HepG2 (cell line): ENCODE data around the gene TMEM151A. TPM values are rescaled to one million over a fixed set of nuclear protein-coding genes. Genes with fewer than 3 reads are reported as not detected.

ENCODE experiments used
- ATAC-seq: fragments of 200-7000 bp; cut with Tn5 transposase; 3 replicates; pipeline ENCODE4 v1.9.1; 2020; ENCODE audit warnings: mild to moderate bottlenecking, moderate library complexity
- BruUV-seq: library from RNA; stranded (reverse); fragments of 400-500 nt; replicated peaks from 2 replicates; lab custom pipeline; 2021; lab: Mats Ljungman, UMichigan
- CTCF ChIA-PET: fragments of 300-600 bp; formaldehyde crosslinking; extraction: SDS; loops from one replicate; lab custom pipeline; 2021; ENCODE audit warnings: low total read pairs, inconsistent platforms, low intra/inter-chr PET ratio; lab: Yijun Ruan, JAX
- POLR2A ChIA-PET: fragments of 350-600 bp; sonication (Branson Sonifier 250); formaldehyde crosslinking; loops from one replicate; lab custom pipeline; 2020; ENCODE audit warnings: antibody characterized with exemption, inconsistent platforms; lab: Yijun Ruan, JAX
- DNase-seq: peaks from one replicate; pipeline ENCODE4 v3.0.0-alpha.2; 2015; ENCODE audit warnings: low spot score
- FAIRE-seq: peaks from 3 replicates; lab custom pipeline; 2011; peaks lifted over from hg19 to GRCh38; lab: Jason Lieb, UNC
- H2AFZ ChIP-seq: one replicate; pipeline ENCODE4 v1.6.1; 2011; ENCODE audit warnings: low read length, inconsistent platforms
- H3K27ac ChIP-seq: fragments of 300-600 bp; 3 replicates; pipeline ENCODE4 v1.8.0; 2011; ENCODE audit warnings: mixed run types, mild to moderate bottlenecking, mixed read lengths, low read length, inconsistent platforms; ENCODE audit not compliant: insufficient read depth; ENCODE audit errors: extremely low read length
- H3K27me3 ChIP-seq, 2 experiments: fragments of 200-600 bp in 1 of 2; 2 replicates in 1 of 2; 3 replicates in 1 of 2; pipeline versions ENCODE4 v1.6.0 to v1.8.0; 2011; ENCODE audit warnings: low read length in 2 of 2, mild to moderate bottlenecking in 2 of 2, moderate library complexity in 2 of 2, inconsistent platforms in 1 of 2; ENCODE audit not compliant: insufficient read depth in 2 of 2, control insufficient read depth in 1 of 2
- H3K36me3 ChIP-seq, 2 experiments: fragments of 200-600 bp in 1 of 2; replicated peaks in 1 of 2; 2 replicates in 1 of 2; 3 replicates in 1 of 2; pipeline versions ENCODE4 v1.5.1 to v1.8.0; 2011; ENCODE audit warnings: low read length in 2 of 2, inconsistent platforms in 1 of 2; ENCODE audit not compliant: insufficient read depth in 2 of 2, control insufficient read depth in 1 of 2
- H3K4me1 ChIP-seq: 2 replicates; pipeline ENCODE4 v1.5.1; 2012; ENCODE audit warnings: low read length, inconsistent platforms; ENCODE audit not compliant: insufficient read depth
- H3K4me2 ChIP-seq: 2 replicates; pipeline ENCODE4 v1.6.0; 2011; ENCODE audit warnings: low read depth, low read length, inconsistent platforms
- H3K4me3 ChIP-seq, 3 experiments: fragments of 200-600 bp in 1 of 3; sonication (generic), shearing (Covaris generic) in 1 of 3; replicated peaks in 1 of 3; 2 replicates each; pipeline ENCODE4 v1.5.1; 2011 to 2016; ENCODE audit warnings: low read length in 3 of 3, inconsistent platforms in 2 of 3, low read depth in 2 of 3, mild to moderate bottlenecking in 2 of 3, control low read depth in 1 of 3, mixed read lengths in 1 of 3; ENCODE audit not compliant: insufficient read depth in 1 of 3
- H3K79me2 ChIP-seq: one replicate; pipeline ENCODE4 v1.6.1; 2011; ENCODE audit warnings: low read length, inconsistent platforms; ENCODE audit not compliant: insufficient read depth
- H3K9ac ChIP-seq: 2 replicates; pipeline ENCODE4 v1.6.0; 2011; ENCODE audit warnings: mild to moderate bottlenecking, low read depth, low read length, inconsistent platforms; ENCODE audit not compliant: insufficient read depth
- H3K9me3 ChIP-seq: 2 replicates; pipeline ENCODE4 v1.5.1; 2012; ENCODE audit warnings: mild to moderate bottlenecking, low read length
- H4K20me1 ChIP-seq: 2 replicates; pipeline ENCODE4 v1.6.0; 2011; ENCODE audit warnings: inconsistent platforms, mild to moderate bottlenecking, low read length, moderate library complexity; ENCODE audit not compliant: insufficient read depth
- AGO1 ChIP-seq: fragments of 200-400 bp; formaldehyde crosslinking; IDR thresholded peaks from 2 replicates; pipeline ENCODE4 v1.6.1; 2017; ENCODE audit warnings: mild to moderate bottlenecking, low read depth, low read length, moderate library complexity; ENCODE audit not compliant: poor library complexity, severe bottlenecking
- AGO2 ChIP-seq: fragments of 200-400 bp; formaldehyde crosslinking; optimal IDR thresholded peaks from 2 replicates; pipeline ENCODE3; 2017; ENCODE audit warnings: mild to moderate bottlenecking, low read depth, low read length, moderate library complexity
- CREB1 ChIP-seq, 2 experiments: fragments of 450-650 bp in 1 of 2; IDR thresholded peaks; 2 replicates each; pipeline ENCODE4 v1.6.1; 2016 to 2017; ENCODE audit warnings: control low read depth in 1 of 2, mild to moderate bottlenecking in 1 of 2, missing compliant biosample characterization in 1 of 2, missing genetic modification characterization in 1 of 2
- CTCF ChIP-seq: sonication (generic); formaldehyde crosslinking; IDR thresholded peaks from 2 replicates; pipeline ENCODE4 v1.5.0; 2020; ENCODE audit warnings: mild to moderate bottlenecking, missing genetic modification reagents, moderate library complexity
- FOSL2 ChIP-seq: sonication (generic); formaldehyde crosslinking; IDR thresholded peaks from 2 replicates; pipeline ENCODE4 v1.4.0; 2020; ENCODE audit warnings: missing genetic modification reagents
- GABPB1 ChIP-seq: IDR thresholded peaks from 2 replicates; pipeline ENCODE4 v1.6.1; 2016; ENCODE audit warnings: mild to moderate bottlenecking, missing genetic modification reagents, moderate library complexity, missing compliant biosample characterization
- HNF1B ChIP-seq: sonication (generic); formaldehyde crosslinking; IDR thresholded peaks from 2 replicates; pipeline ENCODE4 v1.5.1; 2020; ENCODE audit warnings: mild to moderate bottlenecking, moderate library complexity, missing genetic modification reagents
- MAFK ChIP-seq, 2 experiments: IDR thresholded peaks in 1 of 2; conservative IDR thresholded peaks in 1 of 2; 2 replicates each; pipeline ENCODE4 v1.6.1; 2011; ENCODE audit warnings: improper control_type of control experiment in 2 of 2, low read length in 2 of 2
- MEIS2 ChIP-seq: sonication (generic); formaldehyde crosslinking; IDR thresholded peaks from 2 replicates; pipeline ENCODE4 v1.9.0; 2021; ENCODE audit warnings: mild to moderate bottlenecking, missing genetic modification reagents
- PATZ1 ChIP-seq: sonication (generic); formaldehyde crosslinking; IDR thresholded peaks from 2 replicates; pipeline ENCODE4 v1.4.0; 2020; ENCODE audit warnings: missing genetic modification reagents
- PBX2 ChIP-seq: IDR thresholded peaks from 2 replicates; pipeline ENCODE4 v1.6.1; 2016; ENCODE audit warnings: control low read depth
- RFX5 ChIP-seq: IDR thresholded peaks from 2 replicates; pipeline ENCODE4 v1.6.1; 2011; ENCODE audit warnings: low read depth, low read length, improper control_type of control experiment
- SAP130 ChIP-seq: IDR thresholded peaks from 2 replicates; pipeline ENCODE4 v1.6.1; 2016; ENCODE audit warnings: low read depth
- SMARCC2 ChIP-seq: fragments of 450-650 bp; IDR thresholded peaks from 2 replicates; pipeline ENCODE4 v1.6.1; 2017; ENCODE audit warnings: antibody characterized with exemption, mild to moderate bottlenecking
- TFAP4 ChIP-seq: sonication (generic); IDR thresholded peaks from 2 replicates; pipeline ENCODE4 v1.6.1; 2016; ENCODE audit warnings: low read depth, borderline replicate concordance
- ZNF138 ChIP-seq: sonication (generic); formaldehyde crosslinking; IDR thresholded peaks from 2 replicates; pipeline ENCODE4 v1.5.0; 2020; ENCODE audit warnings: mild to moderate bottlenecking, low read depth, missing genetic modification reagents
- ZNF329 ChIP-seq: sonication (generic); formaldehyde crosslinking; IDR thresholded peaks from 2 replicates; pipeline ENCODE4 v1.9.0; 2021; ENCODE audit warnings: low read depth, mild to moderate bottlenecking, missing genetic modification reagents
- WGBS: methylation state at CpG from one replicate; pipeline ENCODE4 v1.1.6; 2017; ENCODE audit warnings: low lambda C conversion rate; 5-methylcytosine and 5-hydroxymethylcytosine counted together
- in situ Hi-C: cut with HindIII; loops from 2 replicates; pipeline ENCODE4 v1.10.0; 2017; ENCODE audit warnings: low pct_unique_long_range_greater_than_20kb; ENCODE audit not compliant: extremely low pct_ligation_motif_present
- intact Hi-C: fragments of 100-400 bp; cut with micrococcal nuclease; formaldehyde crosslinking; loops from one replicate; pipeline ENCODE4 v1.10.0; 2022; ENCODE audit not compliant: unreplicated experiment
- polyA plus RNA-seq, 8 experiments: library from polyadenylated mRNA; depleted of rRNA in 3 of 8; stranded (reverse) in 7 of 8; unstranded in 1 of 8; fragments of >200 nt; fragmentation: Illumina TruSeq in 4 of 8; extraction: Trizol in 4 of 8; gene quantifications; 2 replicates each; pipeline versions ENCODE4 v1.2.1 to v1.2.3, GENCODE V29; 2011 to 2016; ENCODE audit warnings: low read depth in 4 of 8, missing spikeins in 1 of 8, mixed read lengths in 1 of 8; ENCODE audit not compliant: insufficient read depth in 1 of 8
- total RNA-seq, 5 experiments: library from RNA; depleted of rRNA; stranded (reverse); fragments of >200 nt; fragmentation: Illumina TruSeq; extraction: Trizol; gene quantifications; 2 replicates each; pipeline ENCODE4 v1.2.3, GENCODE V29; 2016; ENCODE audit warnings: low read depth in 1 of 5

TMEM151A gene
- total and polyA plus RNA-seq, 2 of the 13 experiments (the other 11 are each of a cell fraction or from before 2014, with no cell fraction given) = 0.18 to 0.33 TPM

GRCh38 chr11:66280428-66280827 is 11.3 kb upstream of the TMEM151A start:
- BruUV-seq = no TSS peak
- Histone ChIP-seq H3K36me3 (peaks cover 2 to 12% of the 10 kb centered on the region in 2 experiments; a peak in 2 of 5 replicates), H4K20me1 (peaks cover 6% of the 10 kb centered on the region), H3K9me3 (no peaks in the 10 kb centered on the region), H3K4me1 (peaks cover 44% of the 10 kb centered on the region), H3K79me2 (peaks cover 1% of the 10 kb centered on the region), H3K9ac (no peak overlapping the region), H3K4me3 (peak overlapping the region in 1 of 3 experiments; percentile 15; a peak in 1 of 6 replicates), H3K27me3 (peaks cover 3 to 9% of the 10 kb centered on the region in 2 experiments; a peak in 3 of 5 replicates), H2AFZ (no peak overlapping the region), H3K27ac (no peak overlapping the region), H3K4me2 (0 out of 2 replicates have a peak overlapping the region, but pooled peaks have one; percentile 19)
- intact Hi-C loops = no loop called here
- in situ Hi-C loops = no loop called here
- WGBS = 60% methylated on average over 1 of the region's 14 CpGs
- ChIA-PET POLR2A (interaction anchor here (1.1 to 2.4 kb wide), 3 partner anchors 8 to 33 kb away, joined by 3 to 15 read pairs (median 5); partner anchors contain the start of gene YIF1A), CTCF (no interaction called here)
- DNase-seq (no peak), ATAC-seq (peak; percentile 18), FAIRE-seq (no peak)
- TF ChIP-seq MEIS2 (CRISPR knock-in tag) (0 out of 2 replicates have a peak, but pooled peaks have one; percentile 24), HNF1B (no peak), ZNF329 (CRISPR knock-in tag) (no peak), SMARCC2 (no peak), AGO2 (peak; percentile 47), FOSL2 (CRISPR knock-in tag) (peak; percentile 75), TFAP4 (peak; percentile 47; the same call in 1 of the 2 replicates), MAFK (conservative IDR thresholded peaks at IDR 0.05 in 1 of 2, IDR thresholded peaks at IDR 0.05 in 1 of 2; ENCODE audit: low read length in 2 of 2) (0 out of 4 replicates have a peak, but pooled peaks of 1 of the 2 experiments have one; percentile 6), GABPB1 (peak; percentile 63), CREB1 (IDR thresholded peaks at IDR 0.05) (peak; percentile 39; the same call in 1 of the 2 replicates), CREB1 (CRISPR knock-in tag; IDR thresholded peaks at IDR 0.05) (no peak), ZNF138 (CRISPR knock-in tag) (no peak), PBX2 (CRISPR knock-in tag) (peak; percentile 63), PATZ1 (CRISPR knock-in tag) (peak; percentile 28; the same call in 1 of the 2 replicates), RFX5 (0 out of 2 replicates have a peak, but pooled peaks have one; percentile 37), AGO1 (peak; percentile 57), CTCF (CRISPR knock-in tag) (peak; percentile 44), SAP130 (CRISPR knock-in tag) (peak; percentile 37; the same call in 1 of the 2 replicates)
